Stimulated activated CD4-positive, alpha-beta T cell treated with anti-CD3 and anti-CD28 coated beads, Interleukin-15, amount 100 ng/mL, for 1 hour (primary cell): Measurements from ENCODE around the gene SNRNP48.
A peak's percentile ranks its signal among the peaks of the same experiment; 100 is the strongest.

Source experiments
- DNase-seq, 2 donors: peaks; one replicate each; pipeline ENCODE4 v3.0.0-alpha.2; 2020; ENCODE audit warnings: low read depth in 1 of 2, low spot score in 1 of 2

SNRNP48 gene

DNA sequence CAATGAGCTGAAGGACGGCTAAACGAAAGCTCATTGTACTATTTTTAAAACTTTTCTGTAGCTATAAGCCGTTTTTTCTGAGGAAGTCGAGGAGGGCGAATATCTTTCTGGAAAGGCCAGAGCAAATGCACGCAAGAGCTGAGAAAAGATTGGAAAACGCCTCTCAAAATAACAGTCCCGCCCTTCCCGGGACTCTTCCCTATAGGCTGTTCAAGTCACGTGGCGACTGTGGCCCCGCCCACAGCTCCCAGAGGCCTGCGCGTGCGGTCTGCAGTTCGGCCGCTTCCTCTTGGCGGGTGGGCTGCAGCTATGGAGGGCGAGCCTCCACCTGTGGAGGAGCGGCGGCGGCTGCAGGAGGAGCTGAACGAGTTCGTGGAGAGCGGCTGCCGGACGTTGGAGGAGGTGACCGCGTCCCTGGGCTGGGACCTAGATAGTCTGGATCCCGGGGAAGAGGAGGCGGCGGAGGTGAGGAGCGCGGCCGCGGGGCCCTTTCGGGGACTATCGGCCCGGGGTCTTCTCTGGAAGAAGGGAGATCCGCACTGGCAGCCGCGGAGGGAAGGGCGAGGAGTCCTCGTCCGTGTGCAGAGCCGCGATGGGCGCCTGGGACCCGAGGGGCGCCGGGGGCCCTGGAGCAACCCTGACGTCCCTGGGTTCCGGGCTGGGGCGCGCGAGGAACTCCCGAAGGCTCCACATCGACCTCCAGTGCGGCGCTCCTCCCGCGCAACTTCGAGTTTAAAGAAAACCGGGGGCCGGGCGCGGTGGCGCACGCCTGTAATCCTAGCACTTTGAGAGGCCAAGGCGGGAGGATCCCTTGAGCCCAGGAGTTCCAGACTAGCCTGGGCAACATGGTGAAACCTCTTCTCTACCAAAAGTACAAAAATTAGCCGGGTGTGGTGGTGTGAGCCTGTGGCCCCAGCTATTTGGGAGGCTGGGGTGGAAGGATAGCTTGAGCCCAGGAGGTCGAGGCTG is at the start of gene SNRNP48:
Gene SNRNP48 (plus strand): TSS at position 250 of the 969 bp plus-strand sequence. CDS start 60 bp downstream, at position 310.
- DNase-seq = peak; percentile 79 to 88

DNA sequence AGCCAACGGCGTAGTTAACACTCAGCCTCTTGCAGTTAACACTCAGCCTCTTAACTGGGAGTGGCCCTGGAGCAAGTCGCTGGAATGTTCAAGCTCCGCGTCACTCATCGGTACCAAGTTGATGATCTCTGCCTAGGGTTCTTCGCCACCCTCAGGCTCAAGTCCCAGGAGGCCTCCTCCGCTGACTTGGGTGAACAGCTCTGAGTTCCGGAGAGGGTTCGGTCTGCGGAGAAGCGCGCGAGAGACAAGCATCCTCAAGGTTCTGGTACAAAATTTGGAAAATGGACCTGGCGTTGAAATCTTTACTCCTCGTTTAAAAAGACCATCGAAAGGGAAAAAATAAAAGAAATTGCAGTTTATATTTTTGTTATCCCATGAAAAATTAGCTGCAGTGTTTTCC is 49.4 kb upstream of the SNRNP48 start:
- no peak for DNase-seq

DNA sequence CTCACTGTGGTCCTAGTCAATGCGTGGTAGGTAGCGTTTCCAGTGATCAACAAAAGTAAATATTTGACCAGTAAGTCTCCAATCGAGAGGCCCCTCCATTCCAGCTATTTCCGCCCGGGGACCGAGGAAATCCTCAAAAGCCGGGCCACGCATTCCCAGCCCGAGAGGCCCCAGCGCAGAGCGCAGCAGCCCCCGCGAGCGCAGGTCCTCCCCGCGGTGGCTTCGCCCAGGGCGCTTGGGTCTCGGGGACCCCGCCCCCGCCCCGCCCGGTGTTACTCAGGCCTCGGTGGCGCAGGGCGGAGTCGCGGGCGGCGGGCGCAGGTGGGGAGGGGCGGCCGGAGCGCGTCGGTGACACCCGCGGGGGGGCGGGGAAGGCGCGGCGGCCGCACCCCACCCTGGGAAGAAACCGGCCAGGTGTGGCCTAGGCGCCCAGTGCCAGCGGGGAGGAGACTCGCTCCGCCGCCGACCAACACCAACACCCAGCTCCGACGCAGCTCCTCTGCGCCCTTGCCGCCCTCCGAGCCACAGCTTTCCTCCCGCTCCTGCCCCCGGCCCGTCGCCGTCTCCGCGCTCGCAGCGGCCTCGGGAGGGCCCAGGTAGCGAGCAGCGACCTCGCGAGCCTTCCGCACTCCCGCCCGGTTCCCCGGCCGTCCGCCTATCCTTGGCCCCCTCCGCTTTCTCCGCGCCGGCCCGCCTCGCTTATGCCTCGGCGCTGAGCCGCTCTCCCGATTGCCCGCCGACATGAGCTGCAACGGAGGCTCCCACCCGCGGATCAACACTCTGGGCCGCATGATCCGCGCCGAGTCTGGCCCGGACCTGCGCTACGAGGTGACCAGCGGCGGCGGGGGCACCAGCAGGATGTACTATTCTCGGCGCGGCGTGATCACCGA is 48.6 kb upstream of the SNRNP48 start, which contains the start of gene DSP:
Gene DSP (plus strand): TSS at position 497 of the 890 bp plus-strand sequence. CDS start 245 bp downstream, at position 742.
- no peak for DNase-seq

DNA sequence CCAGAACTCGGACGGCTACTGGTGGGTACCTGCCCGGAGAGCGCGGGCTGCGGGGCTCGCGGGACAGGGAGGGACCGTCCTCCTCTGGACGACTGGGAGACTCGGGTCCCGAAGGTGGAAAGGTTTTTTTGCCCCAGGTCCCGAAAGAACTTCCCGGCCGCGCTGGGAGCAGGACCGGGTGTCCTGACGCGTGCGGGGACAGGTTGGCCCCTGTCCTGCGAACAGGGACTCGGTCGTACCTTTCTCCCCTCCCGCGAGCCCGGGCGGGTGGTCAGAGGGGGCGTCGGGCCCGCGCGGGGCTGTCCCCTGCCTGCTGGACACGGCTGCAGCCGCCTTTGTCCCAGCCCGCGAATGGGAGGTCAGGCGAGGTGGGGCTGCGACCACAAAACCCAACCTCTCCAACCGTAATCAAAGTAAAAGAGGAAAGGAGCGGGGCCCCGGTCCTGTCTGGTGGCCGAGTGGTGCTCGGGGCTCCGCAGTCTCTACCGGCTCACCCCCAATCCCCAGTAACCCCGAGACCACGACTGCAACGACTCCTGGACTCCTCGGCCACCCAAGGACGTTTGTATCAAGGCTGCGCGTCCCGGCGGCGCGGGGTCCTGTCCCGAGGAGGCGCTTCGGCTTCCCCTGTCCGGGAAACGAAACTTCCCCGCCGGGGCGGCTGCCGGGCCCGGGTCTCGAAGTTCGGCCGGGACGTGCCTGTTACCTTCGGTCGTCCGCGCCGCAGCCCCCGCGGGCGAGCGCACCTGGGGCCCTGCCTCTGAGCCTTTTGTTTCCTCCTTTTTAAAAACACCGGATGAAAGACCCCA is 47.7 kb upstream of the SNRNP48 start:
- no peak for DNase-seq

GRCh38 chr6:7542874-7543624 is 46.9 kb upstream of the SNRNP48 start:
- DNase-seq = no peak

DNA sequence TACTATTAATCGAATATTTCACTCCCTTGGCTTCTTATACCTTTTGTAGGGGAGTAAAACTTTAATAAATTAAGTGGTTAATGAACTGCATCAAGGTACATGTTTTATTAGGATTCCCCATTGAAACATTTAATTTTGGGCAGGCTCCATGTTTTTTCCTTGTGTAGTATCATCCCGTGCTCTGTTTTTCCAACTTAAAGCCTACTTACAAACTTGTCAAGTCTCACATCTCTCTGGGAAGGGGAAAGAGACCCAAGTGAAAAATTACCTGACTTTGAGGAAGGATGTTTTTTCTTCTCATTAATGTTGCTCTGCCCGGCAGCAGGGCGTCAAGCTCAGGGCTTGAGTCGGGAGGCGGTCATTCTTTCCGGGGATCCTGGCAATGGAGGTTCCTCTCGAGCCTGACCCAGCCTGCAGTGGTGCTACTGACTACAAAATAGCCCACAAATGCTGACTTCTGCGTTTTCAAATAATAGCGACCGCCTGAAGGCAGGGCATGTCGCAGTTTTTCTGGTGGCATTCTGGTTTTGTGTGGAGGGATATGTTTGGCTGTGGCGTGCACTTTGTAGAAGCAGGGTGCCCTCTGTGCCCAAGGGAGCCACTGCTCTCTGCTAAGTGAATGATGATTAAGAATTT is 46.1 kb upstream of the SNRNP48 start:
- no peak for DNase-seq

- DNase-seq = no peak
These were observed 45.4 kb upstream of the SNRNP48 start for GRCh38 chr6:7544597-7544996.

GRCh38 chr6:7545316-7546019 is 44.5 kb upstream of the SNRNP48 start:
- DNase-seq = no peak

DNA sequence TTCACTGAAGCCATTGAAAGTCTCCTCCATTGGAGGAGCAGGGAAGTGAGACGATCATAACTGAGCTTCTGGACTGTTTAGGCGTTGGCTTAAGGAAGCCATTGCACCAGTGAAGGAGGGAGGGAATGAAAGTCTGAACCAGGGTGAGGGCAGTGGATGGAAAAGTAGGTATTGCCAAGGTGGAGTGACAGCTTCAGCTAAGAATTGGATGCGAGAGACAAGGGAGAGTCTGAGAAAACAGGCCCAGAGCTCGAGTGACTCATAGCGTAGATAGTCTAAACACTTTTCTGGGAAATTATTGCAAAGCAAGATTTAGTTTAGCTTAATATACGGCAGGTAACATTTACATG is 44.0 kb upstream of the SNRNP48 start:
- DNase-seq = no peak

DNA sequence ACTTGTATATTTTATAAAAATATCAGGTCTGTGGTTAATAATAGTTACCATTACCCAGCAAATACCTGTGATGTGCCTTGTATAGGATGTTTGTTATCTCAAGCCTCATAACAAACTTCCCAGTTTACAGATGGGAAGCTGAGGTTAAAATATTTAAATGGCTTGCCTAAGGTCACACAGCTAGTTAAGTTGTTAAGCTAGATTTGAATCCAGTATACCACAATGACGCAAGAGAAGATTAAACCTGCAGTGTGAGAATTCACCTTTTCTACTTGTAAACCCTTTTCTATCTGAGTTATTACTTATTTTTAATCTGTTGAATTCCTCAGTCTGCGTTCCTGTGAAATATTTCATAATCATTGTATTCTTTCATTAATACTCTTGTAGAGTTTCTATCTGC is 43.6 kb upstream of the SNRNP48 start:
- DNase-seq = no peak

- DNase-seq = no peak
These were observed 43.1 kb upstream of the SNRNP48 start for GRCh38 chr6:7546896-7547295.

GRCh38 chr6:7547315-7547714 is 42.7 kb upstream of the SNRNP48 start:
- no peak for DNase-seq

GRCh38 chr6:7550433-7550801 is 39.6 kb upstream of the SNRNP48 start:
- no peak for DNase-seq

DNA sequence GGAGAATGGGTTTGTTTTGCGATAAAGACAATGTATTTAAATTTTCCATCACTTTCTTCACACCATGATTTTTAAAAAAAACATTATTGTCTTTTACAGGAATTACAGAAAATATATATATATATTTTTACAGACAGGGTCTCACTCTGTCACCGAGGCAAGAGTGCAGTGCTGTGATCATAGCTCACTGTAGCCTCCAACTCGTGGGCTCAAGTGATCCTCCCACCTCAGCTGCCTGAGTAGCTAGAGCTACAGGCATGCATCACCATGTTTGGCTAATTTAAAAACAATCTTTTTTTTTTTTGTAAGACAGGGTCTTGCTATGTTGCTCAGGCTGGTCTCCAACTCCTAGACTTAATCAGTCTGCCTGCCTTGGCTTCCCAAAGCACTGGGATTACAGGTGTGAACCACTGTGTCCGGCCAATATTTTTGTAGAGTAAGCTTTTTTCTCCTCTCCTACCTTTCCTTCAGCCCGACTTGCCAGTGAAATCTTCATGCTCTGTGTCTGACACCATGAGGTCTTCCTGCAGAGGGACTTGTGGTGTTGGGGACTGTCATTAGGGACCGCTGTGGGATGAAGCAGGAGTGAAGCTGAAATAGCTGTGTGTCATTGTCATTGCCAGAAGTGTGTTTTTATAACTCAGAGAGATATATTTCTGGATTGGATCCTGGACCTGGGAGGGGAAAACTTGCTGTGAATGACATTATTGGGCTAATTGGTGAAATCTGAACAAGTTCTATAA is 35.3 kb upstream of the SNRNP48 start:
- no peak for DNase-seq

DNA sequence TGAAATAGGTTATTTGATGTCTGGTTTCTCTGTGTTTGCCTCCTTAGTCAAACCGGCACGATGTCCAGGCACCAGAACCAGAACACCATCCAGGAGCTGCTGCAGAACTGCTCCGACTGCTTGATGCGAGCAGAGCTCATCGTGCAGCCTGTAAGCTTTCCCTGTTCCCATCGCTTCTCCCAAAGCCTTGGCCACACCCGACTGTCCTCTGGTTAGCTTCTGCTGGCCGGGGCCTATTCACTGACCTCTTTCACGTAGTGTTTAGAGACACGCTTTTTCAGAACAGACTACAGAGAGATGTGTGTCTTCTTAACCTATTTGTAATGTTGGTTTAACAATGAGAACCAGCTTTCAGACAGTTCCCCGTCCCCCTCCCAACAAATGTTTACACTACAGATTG is 34.3 kb upstream of the SNRNP48 start:
- DNase-seq = no peak

DNA sequence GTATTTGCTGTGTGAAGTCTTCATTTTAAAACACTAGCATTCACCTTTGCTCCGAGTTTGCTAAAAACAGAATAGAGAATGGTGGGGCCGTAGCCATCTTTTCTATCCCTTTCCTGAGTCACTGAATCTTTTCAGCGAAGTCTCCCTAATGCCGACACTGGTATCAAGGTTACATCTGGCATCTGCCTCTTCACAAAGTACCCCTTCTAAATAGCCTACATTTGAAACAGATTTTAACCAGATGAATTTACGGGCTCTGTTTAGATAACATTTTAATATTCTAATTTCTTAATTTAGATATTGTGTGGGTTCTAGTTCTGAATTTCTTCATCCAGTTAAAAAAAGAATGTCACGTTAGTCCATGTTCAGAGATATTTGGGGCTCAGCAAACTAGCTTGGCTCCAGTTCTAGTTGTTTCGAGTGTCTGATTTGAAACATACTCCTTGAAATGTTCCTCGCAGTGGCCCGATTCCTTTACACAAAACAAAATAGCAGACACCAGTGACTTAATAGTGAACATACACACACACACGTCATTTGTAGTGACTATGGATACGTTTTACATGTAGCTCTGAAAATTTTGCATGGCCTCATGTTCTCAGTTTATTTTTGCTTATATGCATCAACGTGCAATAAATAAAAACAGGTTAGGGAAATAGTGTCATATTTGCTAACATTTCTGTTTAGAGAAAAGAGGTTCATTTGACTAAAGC is 33.4 kb upstream of the SNRNP48 start:
- DNase-seq = no peak

DNA sequence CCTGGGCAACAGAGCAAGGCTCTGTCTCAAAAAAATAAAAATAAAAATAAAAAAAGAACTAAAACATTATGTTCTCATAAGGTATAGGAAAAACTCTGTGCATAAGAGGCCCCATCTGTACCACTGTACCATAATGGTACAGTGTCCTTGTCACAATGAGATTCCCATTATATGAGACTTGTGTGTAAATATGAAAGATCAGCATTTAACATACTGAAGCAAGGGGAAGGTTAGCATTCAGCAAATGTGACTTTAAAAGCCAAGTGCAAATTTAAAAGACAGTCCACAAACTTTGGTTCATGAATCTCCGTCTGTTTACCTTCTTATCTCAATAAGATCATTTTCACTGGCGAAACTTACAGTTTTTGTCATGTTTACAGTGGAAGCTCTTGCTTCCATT is 32.3 kb upstream of the SNRNP48 start:
- no peak for DNase-seq

- DNase-seq = no peak
These were observed 31.2 kb upstream of the SNRNP48 start for GRCh38 chr6:7558781-7559180.
